HG02798 (cell line): ENCODE data around the gene TBL1Y.

Source experiments
- ATAC-seq: cut with Tn5 transposase; IDR thresholded peaks from one replicate; pipeline ENCODE4 v1.9.1; 2021; ENCODE audit warnings: mild to moderate bottlenecking; ENCODE audit not compliant: unreplicated experiment, poor library complexity

Gene TBL1Y

DNA sequence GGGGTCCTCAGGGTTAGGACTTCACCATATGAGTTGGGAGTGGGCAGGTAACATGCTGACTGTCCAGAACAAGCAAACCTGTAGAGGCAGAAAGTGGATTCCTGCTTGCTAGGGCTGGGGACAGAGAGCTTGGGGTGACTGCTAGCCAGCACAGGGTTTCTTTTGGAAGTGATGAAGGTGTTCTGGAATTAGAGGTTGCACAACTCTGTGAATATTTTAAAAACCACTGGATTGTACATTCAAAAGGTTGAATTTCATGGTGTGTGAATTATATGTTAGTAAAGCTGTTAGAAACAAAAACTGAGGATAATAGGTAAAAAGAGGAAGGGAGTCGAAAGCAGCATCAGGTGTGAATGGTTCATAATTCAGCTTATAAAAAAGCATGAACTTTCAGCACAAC lies 57.7 kb downstream of the TBL1Y start:
- no peak for ATAC-seq

DNA sequence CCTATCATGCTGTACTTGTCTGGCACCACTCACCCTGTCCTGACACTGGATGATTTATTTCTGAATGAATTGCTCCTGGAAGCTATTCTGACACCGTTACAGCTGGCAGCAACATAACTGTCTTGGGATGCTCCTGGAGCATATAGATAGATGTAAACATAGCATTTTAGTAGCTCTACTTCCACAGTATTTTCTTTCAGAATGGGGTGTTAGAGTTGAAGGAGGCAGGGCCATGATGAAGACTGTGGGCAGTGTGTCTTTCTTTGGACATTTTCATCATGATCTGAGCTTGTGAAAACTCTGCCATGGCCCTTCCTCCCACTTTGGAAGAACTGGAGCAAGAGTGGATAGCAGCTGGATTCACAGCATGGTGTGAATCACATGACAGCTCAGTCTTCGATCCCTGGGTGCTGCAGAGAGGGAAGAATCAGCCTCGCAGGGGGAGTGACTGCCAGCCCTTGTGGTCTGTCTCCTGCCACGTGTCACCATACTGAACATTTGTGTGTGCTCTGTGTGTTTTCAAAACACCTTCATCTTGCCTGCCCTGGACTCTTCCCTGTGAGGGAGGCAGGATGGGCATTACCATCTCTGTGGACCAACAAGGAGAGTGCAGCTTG lies 61.9 kb downstream of the TBL1Y start:
- no peak for ATAC-seq

DNA sequence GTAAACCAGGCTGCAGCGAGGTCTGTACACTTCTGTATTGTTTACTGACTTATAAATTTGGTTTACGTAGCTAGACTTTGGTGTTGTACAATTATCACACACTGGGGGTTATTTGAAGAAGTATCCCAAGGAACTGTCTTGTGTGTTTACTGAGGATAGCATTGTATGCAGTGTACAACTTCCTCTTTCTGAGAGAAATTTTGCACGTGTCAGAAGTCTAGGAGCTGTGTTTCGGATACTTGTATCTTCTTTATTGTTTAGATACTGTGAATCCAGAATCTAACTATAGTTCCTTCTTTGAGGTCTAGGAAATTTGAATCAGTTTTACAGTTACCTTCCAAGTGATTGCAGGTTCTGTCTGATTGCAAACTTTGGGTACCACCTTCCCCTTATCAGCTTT lies 64.5 kb downstream of the TBL1Y start:
- no peak for ATAC-seq

DNA sequence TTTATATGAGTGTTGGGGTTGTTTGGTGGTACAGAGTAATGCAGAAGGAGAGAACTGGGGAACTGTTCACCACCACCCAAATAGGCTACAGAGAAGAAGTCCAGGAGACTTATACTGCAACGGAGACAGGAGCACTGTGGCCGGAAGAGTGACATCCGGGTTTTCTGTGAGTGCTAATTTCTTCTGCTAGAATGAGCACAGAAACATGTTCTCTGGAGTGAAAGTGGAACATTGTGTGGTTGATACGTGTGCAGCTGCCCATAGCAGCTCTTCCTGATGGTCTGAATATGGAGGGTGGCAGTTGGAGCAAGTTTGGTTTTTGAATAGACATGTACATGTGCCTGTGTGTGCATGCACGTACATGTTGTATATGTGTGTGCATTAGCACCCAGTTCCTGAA lies 67.3 kb downstream of the TBL1Y start:
- ATAC-seq, result no peak

DNA sequence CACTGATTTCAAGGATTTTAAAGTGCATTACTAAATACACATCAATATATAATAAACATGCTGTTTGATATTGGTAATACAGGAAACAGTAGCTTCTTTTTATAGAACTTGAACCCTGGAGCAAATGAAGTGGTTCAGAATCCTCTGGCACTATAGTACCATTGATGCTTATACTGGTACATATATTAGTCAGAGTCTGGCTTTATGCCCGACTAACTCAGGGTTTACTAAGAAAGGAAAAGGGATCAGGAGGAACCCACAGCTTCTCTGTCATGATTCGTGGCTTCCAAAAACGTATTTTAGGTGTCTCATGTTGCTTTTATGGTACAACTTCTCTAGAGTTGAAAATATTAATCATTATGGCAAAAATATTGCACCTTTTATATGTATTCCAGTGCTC lies 72.7 kb downstream of the TBL1Y start:
- ATAC-seq, result no peak

DNA sequence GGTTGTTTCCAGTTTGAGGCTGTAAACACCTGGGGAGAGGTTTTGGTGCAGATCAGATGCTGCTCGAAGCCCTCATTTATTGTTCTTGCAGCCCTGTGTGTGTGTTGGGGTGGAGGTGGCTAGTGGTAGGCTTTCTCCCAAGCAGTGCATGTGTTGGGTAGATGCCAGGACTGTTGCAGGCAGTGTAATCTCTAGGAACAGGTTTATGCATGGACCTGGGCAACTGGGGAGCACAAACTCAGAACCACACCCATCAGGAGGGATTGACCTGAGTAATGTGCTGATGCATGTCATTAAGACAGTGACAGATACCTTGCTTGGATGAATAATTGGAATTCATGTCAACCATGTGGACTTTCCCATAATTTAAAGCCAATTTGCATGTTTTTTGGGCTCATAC lies 77.3 kb downstream of the TBL1Y start:
- ATAC-seq, result no peak

DNA sequence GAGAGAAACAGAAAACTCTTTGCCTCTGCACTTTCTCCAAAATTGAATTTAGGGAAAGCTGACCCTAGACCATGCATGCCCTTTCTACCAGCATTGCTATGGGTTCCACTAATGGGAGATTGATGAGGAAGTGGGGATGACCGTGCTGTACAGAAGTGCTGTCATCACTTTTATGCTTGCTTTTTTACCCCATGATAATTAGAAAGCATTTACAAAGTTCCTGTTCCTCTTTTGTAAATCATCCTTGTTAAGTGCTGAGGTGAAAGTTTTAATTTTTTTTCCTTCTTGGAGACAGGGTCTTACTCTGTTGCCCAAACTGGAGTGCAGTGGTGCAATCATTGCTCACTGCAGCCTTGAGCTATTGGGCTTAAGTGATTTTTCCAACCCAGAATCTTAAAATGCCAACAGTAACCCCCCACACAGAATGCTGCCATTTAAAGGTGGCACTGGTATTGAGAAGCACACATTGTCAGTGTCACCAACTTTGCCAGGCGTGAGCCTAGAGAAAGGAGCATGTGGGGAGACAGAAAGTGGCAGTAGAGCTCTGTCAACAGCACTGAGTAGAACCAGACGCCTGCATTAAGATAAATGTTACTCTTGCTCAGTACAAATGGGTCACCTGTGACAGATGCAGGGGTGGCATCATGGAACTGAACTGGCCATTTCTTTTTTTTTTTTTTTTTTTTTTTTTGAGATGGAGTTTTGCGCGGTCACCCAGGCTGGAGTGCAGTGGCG lies 79.6 kb downstream of the TBL1Y start:
- ATAC-seq, result no peak

DNA sequence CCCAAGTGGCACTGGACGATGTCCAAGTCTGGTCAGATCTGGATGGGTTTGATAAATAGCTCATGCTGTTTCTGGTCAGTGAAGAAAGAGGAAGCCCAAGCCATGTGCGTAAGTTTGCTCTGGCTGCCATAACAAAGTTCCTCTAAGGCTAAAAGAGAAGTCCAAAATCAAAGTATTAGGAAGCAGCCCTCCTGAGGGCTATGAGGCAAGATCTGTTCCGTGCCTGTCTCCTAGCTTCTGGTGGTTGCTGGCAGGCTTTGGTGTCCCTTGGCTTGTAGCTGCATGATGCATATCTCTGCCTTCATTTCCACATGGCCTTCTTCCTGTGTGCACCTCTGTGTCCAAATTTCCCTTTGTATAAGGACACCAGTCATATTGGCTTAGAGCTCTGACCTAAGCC lies 81.5 kb downstream of the TBL1Y start:
- ATAC-seq, result no peak

DNA sequence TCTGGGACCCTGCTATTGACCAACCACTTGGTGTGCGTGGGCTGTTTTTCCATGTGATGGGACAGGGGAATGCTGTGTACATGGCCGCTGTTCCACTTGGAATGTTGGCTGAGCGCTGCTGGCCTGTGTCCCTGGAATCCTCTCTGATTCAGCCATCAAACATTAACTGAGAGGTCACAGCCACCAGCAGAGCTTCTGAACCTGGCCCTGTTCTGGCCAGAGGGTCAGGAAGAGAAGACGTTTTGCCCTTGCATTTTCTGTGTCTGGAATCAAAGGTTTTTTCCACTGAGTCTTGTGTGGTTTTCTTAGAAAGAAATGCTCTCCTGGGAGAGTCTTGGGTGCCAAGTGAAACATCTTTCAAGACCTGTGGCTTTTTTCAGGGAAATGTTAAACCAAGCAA lies 85.5 kb downstream of the TBL1Y start:
- no peak for ATAC-seq

DNA sequence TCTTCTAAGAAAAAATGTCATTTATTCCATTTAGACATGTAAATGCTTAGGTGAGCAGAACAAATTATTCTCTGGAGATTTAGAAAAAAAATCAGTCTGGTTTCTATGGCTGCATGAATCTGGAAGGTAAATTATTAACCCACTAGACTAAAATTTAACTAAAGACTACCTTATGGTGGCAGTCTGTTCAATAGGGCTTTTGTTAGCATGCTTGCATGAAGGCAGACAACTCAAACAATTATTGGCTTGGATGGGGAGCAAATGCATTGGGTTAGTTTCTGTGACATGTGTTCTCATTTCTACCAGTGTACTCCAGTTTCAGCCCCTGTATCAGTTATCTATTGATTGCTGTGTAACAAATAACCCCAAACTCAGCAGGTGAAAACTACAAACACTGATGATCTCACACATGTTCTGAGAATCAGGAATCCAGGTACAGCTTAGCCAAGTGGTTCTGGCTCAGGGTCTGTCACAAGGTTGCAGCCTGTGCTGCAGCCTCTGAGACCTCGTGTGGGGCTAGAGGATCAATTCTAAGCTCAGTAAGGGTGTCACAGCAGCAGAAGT lies 87.1 kb downstream of the TBL1Y start:
- ATAC-seq, result no peak

DNA sequence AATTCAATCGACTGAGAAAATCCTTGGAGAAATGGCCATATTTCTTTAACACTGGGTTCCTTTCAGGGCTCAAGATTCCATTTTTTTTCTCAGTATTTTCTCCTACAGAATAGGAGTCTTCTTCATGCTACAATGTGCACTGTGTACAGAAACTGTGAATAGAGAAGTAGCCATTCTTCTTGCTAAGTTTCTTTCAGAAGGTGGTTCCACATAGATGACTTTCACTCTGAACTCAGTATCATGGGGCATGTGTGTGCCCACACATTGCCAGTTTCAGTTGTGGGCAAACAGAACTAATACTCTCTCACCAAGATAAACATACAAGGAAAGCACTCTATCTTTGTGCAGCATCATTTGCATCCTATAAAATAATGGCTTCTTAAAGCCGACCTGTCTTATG lies 89.4 kb downstream of the TBL1Y start:
- ATAC-seq, result peak; percentile 56

DNA sequence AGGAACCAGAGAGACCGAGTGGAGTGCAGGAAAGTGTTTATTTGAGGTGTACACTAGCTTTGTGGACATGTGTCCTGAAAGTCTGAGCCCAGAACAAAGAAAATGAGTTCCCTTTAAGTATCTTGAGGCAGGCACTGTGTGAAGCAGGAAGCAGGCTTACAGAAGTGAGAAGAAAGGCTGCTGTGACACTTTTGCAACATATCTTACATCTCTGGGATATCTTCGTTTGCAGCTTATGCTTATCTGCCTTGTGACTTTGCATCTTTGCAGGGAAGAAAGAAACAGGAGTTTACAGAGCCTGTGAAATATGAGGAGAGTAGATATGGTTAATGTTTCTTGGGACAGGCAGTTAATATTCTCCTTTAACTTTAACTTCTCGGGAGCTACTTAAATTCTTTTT lies 92.1 kb downstream of the TBL1Y start:
- ATAC-seq, result no peak

DNA sequence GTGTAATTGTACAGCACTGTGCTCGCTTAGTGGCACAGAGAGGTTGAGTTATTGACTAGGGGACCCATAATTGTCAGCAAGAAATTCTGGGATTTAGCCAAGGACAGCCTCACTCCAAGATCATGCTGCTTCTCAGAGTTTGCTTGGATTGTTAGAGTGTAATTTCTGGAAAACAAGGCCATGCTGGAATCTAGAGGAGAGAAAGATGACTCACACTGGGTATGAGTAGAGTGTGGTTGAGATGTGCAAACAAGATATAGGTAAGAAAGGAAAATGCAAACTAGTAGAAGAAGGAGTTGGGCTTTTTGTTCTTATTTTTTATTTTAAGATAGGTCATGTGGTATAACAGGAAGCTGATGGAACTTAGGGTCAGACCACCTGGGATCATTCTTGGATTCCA lies 97.4 kb downstream of the TBL1Y start:
- no peak for ATAC-seq

DNA sequence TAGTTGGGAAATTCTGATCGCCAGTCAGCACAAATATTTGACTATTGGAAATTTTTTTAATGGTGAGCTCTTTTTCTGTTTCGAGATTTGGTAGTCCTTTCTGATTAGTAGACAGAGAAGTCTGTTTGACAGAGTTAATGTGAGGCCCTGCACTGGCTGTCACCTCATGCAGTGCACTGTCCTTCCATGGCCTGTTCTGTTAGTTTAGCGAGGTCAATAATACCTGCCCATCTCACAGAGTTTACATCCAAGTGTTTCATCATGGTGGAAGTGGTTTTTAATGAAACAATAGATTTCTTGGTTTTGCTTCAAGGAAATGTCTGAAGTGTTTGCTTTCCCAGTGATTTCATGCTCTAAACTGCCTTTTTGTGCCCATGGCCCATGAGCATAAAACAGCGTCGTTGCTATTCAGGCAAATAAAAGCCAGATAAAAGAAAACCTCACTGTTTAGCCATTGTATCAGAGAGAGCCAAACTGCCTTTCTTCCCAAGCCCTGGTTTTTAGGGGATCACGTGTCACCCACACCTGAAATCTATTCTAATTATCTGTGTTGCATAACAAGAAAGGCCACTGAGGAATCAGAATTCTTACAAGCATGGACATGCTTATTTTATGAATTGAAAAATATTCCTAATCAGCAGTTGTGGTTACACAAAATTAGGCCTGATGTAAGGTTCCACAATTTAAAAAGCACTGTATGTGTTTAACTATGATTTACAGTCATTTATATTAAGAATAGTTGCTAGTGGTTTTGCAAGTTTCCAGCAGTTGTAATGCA lies 98.3 kb downstream of the TBL1Y start:
- ATAC-seq, result no peak

DNA sequence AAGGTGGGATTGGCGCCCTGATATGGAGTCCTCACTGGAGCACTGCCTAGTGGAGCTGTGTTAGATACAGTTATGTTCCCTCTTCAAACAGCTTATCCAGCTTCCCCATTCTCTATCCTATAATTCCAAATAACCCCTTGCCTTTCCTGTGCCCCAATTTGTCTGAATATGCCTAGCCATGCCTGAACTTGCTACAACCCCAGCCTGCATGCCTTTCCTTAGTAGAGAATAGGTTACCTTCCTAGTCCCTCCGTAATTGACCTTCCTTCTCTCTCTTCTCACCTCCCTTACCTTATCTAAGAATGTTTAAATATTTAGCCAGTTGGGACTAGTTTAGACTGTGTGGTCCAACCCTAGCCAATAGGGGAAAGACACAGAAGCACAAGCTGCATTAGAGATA lies 102.6 kb downstream of the TBL1Y start:
- no peak for ATAC-seq

DNA sequence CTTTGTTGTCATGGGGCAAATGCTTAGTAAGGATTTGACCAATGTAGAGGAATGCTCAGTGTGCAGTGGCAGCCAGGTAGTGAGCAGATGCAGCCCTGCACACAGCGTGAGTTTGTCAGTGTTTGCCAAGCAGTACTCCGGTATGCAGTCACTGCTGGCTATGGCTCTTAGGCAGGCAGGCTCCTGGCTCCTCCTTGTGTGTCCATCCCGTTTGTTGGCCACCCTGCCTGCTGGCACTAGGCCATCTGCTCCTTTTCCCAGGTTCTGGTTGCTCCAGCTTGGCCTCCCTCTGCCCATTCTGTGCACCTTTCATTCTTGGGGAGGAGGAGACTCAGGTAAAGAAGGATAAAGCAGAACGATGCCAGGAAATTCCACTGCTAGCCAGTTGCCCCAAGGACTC lies 106.0 kb downstream of the TBL1Y start:
- no peak for ATAC-seq

DNA sequence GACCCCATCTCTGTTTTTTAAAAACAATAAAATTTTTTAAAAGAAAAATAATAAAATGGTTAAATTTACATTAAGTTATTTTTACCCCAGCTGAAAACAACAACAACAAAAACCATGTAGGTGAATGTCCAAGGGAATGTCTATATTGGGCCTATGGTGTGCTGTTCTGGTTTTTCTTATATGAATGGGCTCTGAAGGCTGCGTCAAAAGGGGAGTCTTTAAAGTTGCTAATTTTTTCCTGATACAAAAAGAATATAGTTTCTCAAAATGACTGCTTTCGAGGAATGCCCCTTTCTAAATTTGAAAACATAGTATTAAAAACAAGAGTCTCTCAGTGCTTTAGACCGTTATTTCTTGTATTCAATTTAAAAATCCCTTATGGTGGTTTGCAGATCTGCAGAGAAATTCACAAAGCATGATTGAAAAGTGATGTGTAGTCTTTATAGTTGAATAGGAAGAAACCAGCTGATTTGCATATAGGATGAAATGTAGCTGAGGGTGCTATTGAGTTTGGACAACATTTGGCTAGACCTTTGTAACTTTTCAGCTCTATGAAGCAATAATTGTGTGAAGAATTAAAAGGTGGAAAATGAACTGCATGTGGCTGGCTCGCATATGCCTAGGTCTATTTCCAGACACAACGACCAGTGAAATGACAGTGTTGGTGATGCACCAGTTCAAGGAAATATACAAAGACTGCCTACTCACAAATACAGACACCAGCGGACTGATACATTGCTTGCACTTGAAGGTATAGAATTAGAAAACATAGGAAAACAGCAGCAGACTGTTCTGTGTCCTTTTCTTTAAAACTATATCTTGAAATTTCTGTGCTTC lies 107.0 kb downstream of the TBL1Y start:
- no peak for ATAC-seq

DNA sequence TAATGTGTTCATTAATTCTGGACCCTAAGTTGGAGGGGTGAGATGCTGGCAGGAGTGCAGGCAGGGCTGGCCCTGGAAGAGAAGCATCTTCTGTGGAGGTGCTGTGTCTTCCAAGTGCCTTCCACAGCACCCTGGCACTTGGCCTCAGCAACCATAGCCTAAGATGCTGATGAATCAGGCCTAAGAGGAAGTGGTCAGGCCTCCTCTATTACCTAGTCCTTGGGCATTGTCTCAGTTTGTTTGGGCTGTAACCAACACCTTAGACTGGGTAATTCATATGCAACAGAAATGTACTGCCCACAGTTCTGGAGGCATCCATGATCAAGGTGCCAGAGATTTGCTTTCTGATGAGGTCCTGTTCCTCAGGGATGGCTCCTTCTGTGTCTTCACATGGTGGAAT lies 128.5 kb downstream of the TBL1Y start:
- ATAC-seq, result no peak

DNA sequence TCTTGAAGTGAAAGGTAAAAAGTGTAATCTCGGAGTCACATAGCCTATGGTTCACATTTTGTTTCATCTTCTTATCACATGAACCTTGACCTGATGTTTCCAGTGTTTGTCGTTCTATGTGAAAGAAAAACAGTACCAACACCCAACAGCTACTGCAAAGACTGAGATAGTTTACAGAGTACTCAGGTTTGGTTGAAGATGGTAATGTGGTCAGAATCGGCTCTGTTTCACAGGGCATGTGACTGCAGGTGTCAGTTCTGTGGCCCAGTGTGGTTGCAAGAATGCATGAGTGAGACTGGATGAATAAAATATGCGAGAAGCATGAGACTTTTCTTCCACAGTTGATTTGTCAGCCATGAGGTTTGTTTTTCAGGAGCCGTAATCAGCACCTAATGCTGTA lies 130.2 kb downstream of the TBL1Y start:
- ATAC-seq, result no peak

DNA sequence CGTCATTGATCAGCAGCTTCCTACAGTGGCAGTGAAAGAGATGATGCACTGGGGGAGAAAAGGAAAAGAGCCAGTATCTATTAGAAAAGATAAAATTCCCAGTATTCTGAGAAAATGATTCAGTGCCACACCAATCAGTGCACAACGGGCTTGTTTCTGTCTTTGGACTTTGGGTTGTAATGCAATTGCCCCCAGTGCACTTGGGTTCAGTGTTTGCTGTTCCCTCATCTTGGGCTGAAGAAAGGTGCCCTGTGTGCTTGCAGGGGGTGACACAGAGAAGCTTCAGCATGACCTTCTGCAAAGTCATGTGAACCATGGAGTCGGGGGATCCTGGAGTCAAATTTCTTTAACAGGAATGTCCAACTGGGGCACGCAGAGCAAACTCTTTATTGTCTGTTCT lies 131.5 kb downstream of the TBL1Y start:
- ATAC-seq, result no peak
